ENCODE measurements around the gene SYP.

SYP gene

GRCh38 chrX:49232525-49232924 is 32.5 kb upstream of the SYP start:
- no peak overlapping the region for H3K4me3 ChIP-seq (ENCODE audit: low read length)
- no peak for TF ChIP-seq CTCF (conservative IDR thresholded peaks at IDR 0.05; ENCODE audit: low read length)
- no peak for DNase-seq (ENCODE audit: low read depth)

GRCh38 chrX:49231333-49232000 is 31.5 kb upstream of the SYP start:
- no peak overlapping the region for H3K4me3 ChIP-seq (ENCODE audit: low read length)
- no peak for TF ChIP-seq CTCF (conservative IDR thresholded peaks at IDR 0.05; ENCODE audit: low read length)
- no peak for DNase-seq (ENCODE audit: low read depth)

GRCh38 chrX:49230500-49231232 is 30.7 kb upstream of the SYP start:
- no peak for DNase-seq (ENCODE audit: low read depth)
- no peak for TF ChIP-seq CTCF (conservative IDR thresholded peaks at IDR 0.05; ENCODE audit: low read length)
- no peak overlapping the region; the same call in 1 of the 2 replicates for H3K4me3 ChIP-seq (ENCODE audit: low read length)

- no peak for TF ChIP-seq CTCF (conservative IDR thresholded peaks at IDR 0.05; ENCODE audit: low read length)
- no peak overlapping the region for H3K4me3 ChIP-seq (ENCODE audit: low read length)
- DNase-seq (ENCODE audit: low read depth) = no peak
These were observed 28.2 kb upstream of the SYP start for GRCh38 chrX:49228185-49228584.

- H3K4me3 ChIP-seq (ENCODE audit: low read length) = no peak overlapping the region
These were observed 27.7 kb upstream of the SYP start for GRCh38 chrX:49227726-49228125.

GRCh38 chrX:49226946-49227345 is 27.0 kb upstream of the SYP start:
- TF ChIP-seq CTCF (conservative IDR thresholded peaks at IDR 0.05; ENCODE audit: low read length) = no peak
- DNase-seq (ENCODE audit: low read depth) = no peak
- no peak overlapping the region for H3K4me3 ChIP-seq (ENCODE audit: low read length)

More at GRCh38 chrX:49227726-49228125, 27.7 kb upstream of the SYP start:
- DNase-seq (ENCODE audit: low read depth) = no peak
- TF ChIP-seq CTCF (conservative IDR thresholded peaks at IDR 0.05; ENCODE audit: low read length) = no peak

- no peak for DNase-seq (ENCODE audit: low read depth)
- no peak overlapping the region for H3K4me3 ChIP-seq (ENCODE audit: low read length)
- TF ChIP-seq CTCF (conservative IDR thresholded peaks at IDR 0.05; ENCODE audit: low read length) = no peak
These were observed 25.9 kb upstream of the SYP start for GRCh38 chrX:49225858-49226257.
